ENCODE results near the gene TSPYL4.

Gene TSPYL4

GRCh38 chr6:116221911-116222310, 32.0 kb downstream of the TSPYL4 start:
- DNase-seq (ENCODE audit: low spot score), result no peak

DNA sequence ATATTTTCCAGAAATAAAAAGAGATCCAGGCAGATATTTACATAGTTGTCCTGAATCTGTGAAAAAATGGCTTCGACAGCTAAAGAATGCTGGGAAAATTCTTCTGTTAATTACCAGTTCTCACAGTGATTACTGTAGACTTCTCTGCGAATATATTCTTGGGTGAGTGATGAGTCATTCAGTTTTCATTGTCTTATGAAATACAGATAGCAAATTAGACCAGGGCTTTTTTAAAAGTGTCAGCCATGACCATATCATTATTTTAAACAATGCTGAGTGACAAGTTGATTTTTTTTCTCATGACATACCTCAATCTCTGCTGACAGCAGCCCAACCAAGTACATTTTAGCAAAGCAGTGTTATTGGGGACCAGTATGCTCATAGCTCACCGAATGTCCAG, 32.8 kb downstream of the TSPYL4 start:
- no peak for DNase-seq (ENCODE audit: low spot score)

DNA sequence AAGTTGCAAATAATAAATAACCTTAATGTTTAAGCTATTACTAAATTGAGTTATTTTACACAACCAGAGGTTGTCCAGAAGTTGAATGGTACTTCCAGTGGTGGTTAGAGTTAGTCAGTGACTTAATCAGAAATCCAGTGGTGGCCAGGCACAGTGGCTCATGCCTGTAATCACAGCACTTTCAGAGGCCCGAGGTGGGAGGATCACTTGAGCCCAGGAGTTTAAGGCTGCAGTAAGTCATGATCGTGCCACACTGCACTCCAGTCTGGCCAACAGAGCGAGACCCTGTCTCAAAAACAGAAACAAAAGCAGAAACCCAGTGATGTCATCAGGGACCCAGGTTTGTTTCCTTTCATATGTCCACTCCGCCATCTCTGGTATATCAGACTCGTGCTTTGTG, 35.0 kb downstream of the TSPYL4 start:
- no peak for DNase-seq (ENCODE audit: low spot score)

DNA sequence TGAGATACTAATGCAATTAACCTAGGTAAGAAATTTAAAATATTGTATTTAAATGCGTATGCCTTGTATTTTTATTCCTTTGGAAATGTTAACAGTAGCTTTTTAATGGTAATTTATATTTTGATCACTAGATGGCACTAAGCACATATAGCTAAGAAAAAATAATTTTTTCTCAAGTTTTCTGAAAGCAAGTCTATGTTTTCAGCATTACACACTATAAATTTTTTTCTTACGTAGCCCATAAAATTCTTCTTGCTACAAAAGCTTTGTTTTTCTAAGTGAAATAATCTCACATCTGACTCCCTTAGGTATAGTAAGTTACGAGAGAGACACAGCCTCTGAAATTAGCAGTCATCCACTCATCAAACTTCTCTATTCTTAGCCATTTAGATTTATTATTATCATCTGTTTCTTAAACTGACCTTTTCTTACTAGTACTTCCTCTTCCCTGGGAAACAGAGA, 35.7 kb downstream of the TSPYL4 start:
- no peak for DNase-seq (ENCODE audit: low spot score)

- DNase-seq (ENCODE audit: low spot score), result peak; percentile 43
These were observed 36.8 kb downstream of the TSPYL4 start for GRCh38 chr6:116217069-116217468.

DNA sequence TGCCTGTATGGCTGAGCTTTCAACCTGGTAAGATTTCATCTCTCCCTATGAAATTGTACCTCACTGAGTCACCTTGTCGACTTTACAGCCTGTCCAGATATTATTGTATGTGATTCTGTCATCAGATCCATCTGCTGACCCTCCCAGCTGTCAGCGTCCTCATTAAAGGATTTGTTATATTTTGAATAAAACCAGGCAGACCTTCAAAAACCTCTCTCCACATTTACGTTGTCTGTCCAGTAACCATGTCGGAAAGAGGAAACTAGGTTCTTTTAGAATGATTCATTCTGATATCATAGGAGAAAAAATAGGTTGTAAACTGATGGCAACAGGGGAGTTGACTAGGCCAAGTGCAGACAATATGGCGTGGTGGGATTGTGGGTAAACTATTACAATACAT, 38.5 kb downstream of the TSPYL4 start:
- no peak for DNase-seq (ENCODE audit: low spot score)

DNA sequence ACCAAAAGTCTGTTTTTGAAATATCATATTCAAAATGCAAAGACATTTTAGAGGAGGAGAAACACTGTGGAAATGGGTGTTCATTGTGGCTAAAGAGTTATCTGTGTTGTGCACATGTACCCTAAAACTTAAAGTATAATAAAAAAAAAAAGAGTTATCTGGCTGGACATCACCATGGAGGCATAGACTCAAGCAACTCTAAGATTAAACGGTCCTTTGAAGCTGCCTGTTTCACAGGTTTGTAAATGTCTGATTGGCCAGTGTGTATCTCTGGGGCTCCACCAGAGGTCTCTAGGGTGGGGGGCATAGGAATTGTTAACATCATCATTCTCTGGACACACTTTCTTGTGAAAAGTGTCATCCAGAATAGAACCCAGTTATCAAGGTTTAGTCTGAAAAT, 39.2 kb downstream of the TSPYL4 start:
- no peak for DNase-seq (ENCODE audit: low spot score)

- DNase-seq (ENCODE audit: low spot score), result no peak
These were observed 43.0 kb downstream of the TSPYL4 start for GRCh38 chr6:116210750-116211425.

DNA sequence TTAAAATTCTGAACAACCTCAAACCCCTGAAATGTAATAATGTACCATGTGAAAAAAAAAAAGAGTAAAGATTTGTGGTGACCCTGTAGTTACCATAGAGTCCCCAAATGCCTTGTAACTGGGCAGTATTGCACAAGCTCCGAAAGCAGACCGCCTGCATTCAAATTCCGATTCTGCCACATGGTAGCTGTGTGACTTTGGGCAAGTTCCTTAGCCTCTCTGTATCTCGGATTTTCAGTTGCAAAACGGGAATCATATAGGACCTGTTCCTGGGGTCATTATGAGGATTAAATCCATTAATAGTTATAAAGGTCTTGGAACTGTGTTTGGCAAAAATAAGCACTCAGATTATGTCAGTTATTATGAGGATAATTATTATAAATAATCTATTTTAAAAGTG, 43.6 kb downstream of the TSPYL4 start:
- no peak for DNase-seq (ENCODE audit: low spot score)

DNA sequence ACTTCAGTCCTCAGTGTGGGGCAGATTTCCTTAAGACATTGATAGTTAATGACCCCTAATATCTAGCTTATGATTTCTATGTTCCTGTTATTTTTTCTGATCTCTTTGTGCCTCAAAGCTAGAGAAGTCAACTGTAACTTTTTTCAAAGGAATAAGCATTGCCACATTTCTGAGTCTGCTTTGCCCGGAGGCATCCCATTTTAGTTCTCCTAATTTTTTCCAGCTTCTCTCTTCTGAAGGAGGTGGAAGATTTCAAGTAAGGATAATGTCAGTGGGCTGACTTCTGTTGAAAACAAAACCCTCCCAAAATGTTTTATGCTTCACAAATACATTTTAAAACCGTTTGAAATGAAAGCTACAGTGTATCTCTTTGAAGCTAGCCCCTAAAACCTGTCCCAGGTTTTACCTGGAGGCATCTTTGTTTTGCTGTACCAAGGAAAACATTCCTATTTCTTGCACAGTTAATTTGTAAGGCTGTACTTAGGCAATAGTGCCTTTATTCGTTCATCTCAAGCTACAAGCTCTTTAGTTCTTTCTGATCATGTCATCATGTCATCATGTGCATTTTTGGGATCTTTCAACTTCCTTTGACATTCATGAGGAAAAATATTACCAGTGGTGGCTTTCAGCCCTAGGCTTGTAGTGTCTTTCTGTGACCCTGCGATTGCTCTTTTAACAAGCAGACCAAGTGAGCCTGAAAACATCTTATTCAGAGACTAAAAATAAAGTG, 45.7 kb downstream of the TSPYL4 start:
- DNase-seq (ENCODE audit: low spot score), result no peak

- DNase-seq (ENCODE audit: low spot score), result no peak
These were observed 47.5 kb downstream of the TSPYL4 start for GRCh38 chr6:116206231-116206903.

- DNase-seq (ENCODE audit: low spot score), result no peak
These were observed 48.6 kb downstream of the TSPYL4 start for GRCh38 chr6:116205281-116205680.

- no peak for DNase-seq (ENCODE audit: low spot score)
These were observed 52.3 kb downstream of the TSPYL4 start for GRCh38 chr6:116201538-116201937.

DNA sequence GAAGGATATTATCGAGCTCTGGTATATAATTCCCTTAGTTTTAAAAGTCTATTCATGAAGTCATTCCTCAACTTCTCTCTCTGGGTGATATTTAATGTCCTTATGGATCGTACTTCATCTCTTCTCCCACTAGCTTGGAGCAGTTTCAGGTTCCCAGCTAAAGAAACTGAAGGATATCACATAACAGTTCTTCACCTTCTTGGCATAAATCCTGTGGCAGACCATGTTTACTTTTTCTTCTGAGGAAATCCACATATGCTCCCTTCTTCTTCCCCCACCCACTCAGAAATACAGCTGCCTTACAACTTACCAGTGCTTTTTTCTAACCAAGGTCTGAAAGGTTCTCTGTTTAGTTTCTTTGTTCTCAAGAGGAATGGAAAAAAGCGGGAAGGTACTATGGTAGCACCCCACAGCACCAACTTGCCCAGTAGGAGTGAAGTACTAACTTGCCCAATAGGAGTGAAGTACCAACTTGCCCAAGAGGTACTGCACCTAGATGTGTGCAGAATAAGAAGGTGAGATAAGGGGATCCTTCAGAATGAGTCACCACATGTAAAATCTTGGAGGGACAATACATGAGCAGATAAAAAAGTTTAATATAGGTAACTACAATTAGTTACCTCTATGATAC, 53.1 kb downstream of the TSPYL4 start:
- DNase-seq (ENCODE audit: low spot score), result no peak

Data from COLO829 (cell line).